ENCODE results near the gene GPR137C.

The GPR137C gene

DNA sequence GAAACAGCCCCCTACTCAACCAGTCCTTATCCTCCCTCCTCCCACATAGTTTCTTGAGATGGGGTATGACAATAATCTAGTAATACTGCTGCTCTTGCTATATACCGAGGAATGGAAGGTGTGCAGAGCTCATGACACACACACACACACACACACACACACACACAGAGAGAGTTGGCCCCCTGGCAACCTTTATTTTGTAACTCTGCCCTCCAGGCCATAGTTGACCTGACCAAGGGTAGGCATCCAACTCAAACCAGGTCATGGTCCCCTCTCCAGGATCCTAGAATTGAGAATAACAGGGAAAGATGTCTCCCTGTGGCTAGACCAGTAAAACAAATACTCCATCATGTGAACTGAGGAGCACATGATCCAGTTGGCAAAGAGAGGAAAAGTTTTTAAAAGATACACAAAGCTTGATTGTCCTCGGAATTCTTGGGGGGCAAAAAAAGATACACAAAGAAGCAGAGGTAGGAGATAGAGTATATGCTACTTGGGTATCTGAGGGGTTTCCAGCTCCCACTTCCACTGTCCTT is 131.4 kb downstream of the GPR137C start:
- DNase-seq, result no peak

DNA sequence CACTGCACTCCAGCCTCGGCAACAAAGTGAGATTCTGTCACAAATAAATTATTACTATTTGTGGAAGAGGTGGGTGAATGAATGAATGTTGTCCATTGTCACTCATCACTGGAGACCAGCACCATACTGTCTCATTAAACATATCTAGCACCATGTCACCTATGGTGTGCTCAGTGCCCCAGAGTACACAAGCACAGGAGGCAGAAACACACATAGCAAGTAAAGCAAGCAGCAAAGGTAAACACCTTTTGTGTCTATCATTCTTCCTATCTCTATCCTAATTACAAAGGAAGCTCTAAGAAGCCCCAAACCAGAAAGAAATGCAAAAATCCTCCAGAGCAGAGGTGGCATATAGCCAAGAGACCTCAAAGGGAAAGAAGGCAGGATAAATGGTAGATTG is 133.5 kb downstream of the GPR137C start:
- DNase-seq, result no peak

All from left hindlimb (tissue), 1 donor.